IPS-NIHi11 (cell line): ENCODE data around the gene CEL.

Experiments used
- DNase-seq: peaks from one replicate; pipeline ENCODE4 v3.0.0; 2012; ENCODE audit warnings: mixed read lengths, low spot score

Gene CEL

DNA sequence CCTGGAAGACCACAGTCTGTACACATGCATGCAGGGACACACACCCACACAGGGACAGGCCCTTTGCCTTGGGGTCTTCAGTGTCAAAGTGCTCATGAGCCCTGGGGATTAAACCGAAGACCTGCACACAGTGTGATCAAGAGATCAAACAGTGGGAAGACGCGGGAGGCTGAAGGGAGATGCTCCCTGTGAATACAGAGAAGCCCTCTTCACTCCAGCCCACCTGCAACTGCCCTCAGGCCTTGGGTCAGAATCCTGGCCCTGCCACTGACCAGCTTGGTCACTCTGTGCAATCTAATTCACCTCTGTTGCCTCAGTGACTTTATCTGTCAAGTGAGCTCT lies 56.4 kb downstream of the CEL start:
- no peak for DNase-seq

GRCh38 chr9:133118568-133118967 lies 56.8 kb downstream of the CEL start:
- no peak for DNase-seq

DNA sequence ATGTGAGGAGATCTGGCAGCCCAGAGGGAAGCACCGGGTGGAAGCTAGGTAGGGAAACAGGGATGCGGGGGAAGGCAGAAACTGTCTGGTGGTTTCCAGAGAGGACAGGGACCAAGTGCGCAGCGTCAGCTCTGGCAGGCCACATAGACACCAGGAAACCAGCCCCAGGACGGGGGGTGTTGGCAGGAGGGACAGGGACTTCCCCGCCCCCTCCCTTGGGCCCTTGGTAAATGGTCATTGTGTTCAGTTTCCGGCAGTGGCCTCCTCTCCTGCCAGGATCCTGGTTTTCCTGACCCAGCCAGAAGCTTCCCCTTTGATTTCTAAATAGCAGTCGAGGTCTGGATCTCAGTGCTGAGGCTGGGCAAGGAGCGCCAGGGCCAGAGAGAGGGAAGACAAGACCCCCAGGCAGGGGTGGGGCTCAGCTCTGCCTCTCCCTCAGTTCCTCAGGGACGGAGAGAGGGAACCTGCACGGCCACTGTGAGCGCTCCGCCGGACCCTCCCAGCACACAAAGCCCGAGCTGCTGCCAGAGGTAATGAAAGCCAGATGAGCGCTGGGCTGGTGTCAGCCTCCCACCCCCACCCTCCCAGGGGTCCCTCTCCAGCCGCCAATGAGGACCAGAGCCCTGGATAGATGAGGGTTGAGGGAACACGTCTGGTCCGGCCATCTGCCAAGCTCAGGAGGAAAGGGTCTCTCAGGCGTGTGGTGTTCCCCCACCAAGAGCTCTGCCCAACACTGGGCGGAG lies 57.5 kb downstream of the CEL start:
- DNase-seq, result no peak

GRCh38 chr9:133119846-133120500 lies 58.2 kb downstream of the CEL start:
- no peak for DNase-seq

GRCh38 chr9:133120501-133121197 lies 58.9 kb downstream of the CEL start:
- no peak for DNase-seq
